IPS-NIHi7 (cell line): ENCODE measurements around the gene TEX51.

Experiments used
- DNase-seq: peaks from one replicate; pipeline ENCODE4 v3.0.0; 2012; ENCODE audit warnings: mixed read lengths; ENCODE audit errors: extremely low spot score

TEX51 gene

DNA sequence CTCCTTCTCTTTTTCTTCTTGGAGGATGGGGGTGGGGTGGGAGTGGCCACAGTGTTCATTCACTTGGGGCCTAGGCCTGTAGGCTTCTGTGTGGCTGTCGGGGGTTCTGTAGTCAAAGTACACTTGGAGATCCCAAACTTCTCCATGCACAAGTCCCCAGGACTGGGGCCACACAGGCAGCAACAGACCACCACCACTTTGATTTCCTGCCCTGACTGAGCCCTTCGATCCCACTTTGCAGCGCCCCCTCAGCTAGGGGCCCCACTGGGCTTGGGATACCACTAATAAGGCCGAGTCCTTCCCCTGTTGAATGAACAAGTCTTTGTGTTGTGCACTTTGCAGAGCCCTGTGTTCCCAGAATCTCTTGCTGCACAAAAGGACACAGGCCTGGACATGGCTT lies 5.5 kb upstream of the TEX51 start:
- no peak for DNase-seq

- no peak for DNase-seq
These were observed 5.1 kb upstream of the TEX51 start for GRCh38 chr2:126893606-126894005.

DNA sequence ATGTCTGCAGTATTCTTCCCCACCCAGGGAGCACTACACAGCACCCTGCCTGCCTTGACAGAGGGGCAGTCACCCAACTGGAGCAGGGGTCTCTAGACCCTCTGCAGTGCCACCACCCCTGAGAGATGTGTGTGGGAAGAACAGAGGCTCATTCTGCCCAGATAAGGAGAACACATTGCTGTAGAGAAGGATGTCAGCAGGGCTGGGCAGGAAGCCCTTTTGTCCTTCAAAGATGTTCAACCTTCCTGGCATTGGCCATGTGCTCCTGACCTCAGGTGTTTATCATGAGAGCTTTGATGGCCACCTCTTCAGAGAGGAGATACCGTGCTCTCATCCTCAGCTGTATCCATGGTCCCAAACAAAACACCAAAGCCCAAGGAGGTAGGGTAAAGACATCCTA lies 4.6 kb upstream of the TEX51 start:
- DNase-seq, result no peak

- DNase-seq, result no peak
These were observed 4.0 kb upstream of the TEX51 start for GRCh38 chr2:126894585-126895182.

GRCh38 chr2:126895336-126895735 lies 3.4 kb upstream of the TEX51 start:
- DNase-seq, result no peak

- no peak for DNase-seq
These were observed 2.2 kb upstream of the TEX51 start for GRCh38 chr2:126896471-126896870.

DNA sequence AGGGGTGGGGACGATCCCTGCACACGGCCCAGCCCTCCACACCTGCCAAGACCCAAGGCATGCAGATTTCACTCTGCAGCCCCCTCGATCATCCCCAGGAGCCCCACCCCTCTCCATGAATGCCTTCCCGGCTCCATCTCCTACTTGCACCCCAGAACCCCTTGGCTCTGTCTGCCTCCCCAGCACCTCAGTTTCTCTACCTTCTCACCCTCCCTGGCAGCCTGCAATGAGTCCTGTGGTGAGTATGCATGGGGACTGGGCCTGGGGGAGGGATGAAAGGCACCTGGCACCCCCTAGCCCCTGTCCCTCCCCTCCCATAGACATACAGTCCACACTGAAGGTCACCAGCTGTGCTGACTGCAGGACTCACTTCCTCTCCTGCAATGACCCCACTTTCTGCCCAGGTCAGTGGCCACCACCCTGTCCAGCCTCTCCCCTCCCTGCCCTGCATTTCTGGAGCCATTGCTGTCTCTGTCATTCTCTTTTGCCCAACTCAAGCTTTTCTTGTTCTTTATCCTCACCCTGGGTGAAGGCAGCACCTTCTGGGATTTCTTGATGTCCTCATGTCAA lies 1.0 kb downstream of the TEX51 start:
- no peak for DNase-seq

- no peak for DNase-seq
These were observed 2.1 kb downstream of the TEX51 start for GRCh38 chr2:126900646-126901319.

- DNase-seq, result no peak
These were observed 2.8 kb downstream of the TEX51 start for GRCh38 chr2:126901459-126901858.

- no peak for DNase-seq
These were observed 3.6 kb downstream of the TEX51 start for GRCh38 chr2:126902152-126902835.

DNA sequence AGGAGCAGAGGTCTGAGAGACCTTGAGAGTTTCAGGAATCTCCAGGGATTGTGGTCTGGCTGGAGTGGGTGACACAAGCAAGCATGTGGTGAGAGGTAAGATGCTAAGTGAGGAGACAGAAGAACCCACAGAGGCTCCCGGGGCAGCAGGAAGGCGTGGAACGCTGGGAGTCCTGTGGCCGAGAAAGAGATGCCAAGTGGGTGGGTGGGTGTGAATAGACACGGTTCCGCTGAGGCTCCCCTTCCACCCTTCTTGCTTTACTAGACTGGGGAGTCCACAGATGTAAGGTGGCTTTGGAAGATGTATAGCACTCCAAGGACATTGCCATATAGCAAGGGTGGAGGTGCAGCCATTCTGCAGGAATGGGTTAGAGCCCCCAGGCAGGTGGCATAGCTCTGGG lies 4.2 kb downstream of the TEX51 start:
- no peak for DNase-seq

GRCh38 chr2:126905991-126906390 lies 7.3 kb downstream of the TEX51 start:
- DNase-seq, result no peak

GRCh38 chr2:126906781-126907180 lies 8.1 kb downstream of the TEX51 start:
- DNase-seq, result no peak

DNA sequence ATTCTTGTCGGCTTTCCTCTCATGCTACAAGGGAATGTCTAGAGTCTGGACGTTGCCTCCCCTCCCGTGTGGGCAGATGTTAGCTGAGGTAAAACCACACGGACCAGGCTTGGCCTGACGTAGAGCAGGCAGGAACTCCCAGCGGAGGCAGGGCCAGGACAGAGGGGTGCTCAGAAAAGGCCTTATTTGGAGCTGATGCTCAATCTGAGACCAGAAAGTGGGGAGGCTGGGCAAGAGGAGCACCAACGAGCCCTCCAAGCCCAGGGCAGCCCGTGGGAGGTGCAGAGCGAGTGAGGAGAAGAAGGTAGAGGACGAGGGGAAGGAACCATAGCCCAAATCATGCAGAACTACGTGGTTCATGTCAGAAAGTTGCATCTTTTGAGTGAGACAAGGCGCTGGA lies 9.0 kb downstream of the TEX51 start:
- peak; percentile 3 for DNase-seq

- DNase-seq, result no peak
These were observed 10.1 kb downstream of the TEX51 start for GRCh38 chr2:126908721-126909177.

DNA sequence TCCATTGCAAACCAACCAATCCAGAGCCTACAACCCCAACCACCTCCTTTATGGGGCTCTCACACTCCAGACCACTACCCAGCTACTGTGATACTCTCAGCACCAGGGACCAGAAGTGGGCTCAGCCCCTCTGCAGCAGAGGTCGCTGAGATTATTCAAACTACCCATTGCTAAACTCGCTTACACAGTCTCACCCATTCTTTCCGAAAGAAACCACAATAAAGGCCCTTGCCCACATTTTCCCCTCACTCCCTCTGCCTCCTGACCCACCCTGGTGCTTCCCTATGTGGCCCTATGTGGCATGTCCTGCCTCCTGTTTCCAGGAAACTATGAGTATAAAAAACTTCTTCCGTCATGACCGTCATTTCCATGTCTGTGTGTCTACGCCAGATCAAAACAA lies 10.7 kb downstream of the TEX51 start:
- DNase-seq, result peak; percentile 7

GRCh38 chr2:126909781-126910180 lies 11.1 kb downstream of the TEX51 start:
- DNase-seq, result peak; percentile 2

GRCh38 chr2:126910637-126911036 lies 11.9 kb downstream of the TEX51 start:
- DNase-seq, result no peak

- DNase-seq, result peak; percentile 4
These were observed 12.6 kb downstream of the TEX51 start for GRCh38 chr2:126911111-126911796.

DNA sequence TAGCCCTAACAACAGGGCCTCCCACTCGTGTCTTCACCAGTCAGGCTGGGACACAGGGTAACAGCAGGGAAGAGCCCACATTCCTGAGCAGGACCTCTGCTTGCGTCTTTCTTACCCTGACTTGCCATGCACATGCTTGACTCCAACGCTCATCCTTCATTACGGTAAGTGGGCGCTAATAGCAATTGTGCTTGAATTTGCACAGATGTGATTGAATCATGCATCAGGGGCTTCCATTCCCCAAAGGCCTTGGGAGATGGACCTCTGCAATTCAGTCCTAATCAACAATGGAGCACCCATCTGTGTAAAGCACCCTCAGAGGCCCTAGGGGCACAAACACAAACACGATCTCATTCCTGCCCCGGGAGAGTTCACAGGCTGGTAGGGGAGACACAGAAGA lies 13.5 kb downstream of the TEX51 start:
- no peak for DNase-seq

- no peak for DNase-seq
These were observed 14.6 kb downstream of the TEX51 start for GRCh38 chr2:126913329-126913728.
